WERI-Rb-1 (cell line): Measurements from ENCODE around the gene VPS35L.
"Not testable (repeated sequence)": the region's sequence is repeated elsewhere in the genome, so short reads cannot be mapped to it uniquely, and the experiment has no call there.

Source experiments
- DNase-seq: peaks from one replicate; pipeline ENCODE4 v3.0.0-alpha.2; 2020
- H3K27ac ChIP-seq: fragments of 250-450 bp; sonication (Bioruptor Pico); 2 replicates; pipeline ENCODE4 v1.5.1; 2020; ENCODE audit warnings: mild to moderate bottlenecking, moderate library complexity
- H3K27me3 ChIP-seq: fragments of 250-450 bp; sonication (Bioruptor Pico); 2 replicates; pipeline ENCODE4 v1.5.1; 2021; ENCODE audit warnings: mild to moderate bottlenecking, low read depth, moderate library complexity; ENCODE audit not compliant: insufficient read depth, severe bottlenecking
- H3K36me3 ChIP-seq: fragments of 250-450 bp; sonication (Bioruptor Pico); 2 replicates; pipeline ENCODE4 v1.5.1; 2020; ENCODE audit warnings: mild to moderate bottlenecking, moderate library complexity
- H3K4me3 ChIP-seq: 2 replicates; pipeline ENCODE4 v1.5.1; 2011; ENCODE audit warnings: low read depth, mild to moderate bottlenecking, control low read depth, low read length
- H3K9me3 ChIP-seq: fragments of 250-450 bp; sonication (Bioruptor Pico); 2 replicates; pipeline ENCODE4 v1.5.1; 2021; ENCODE audit warnings: mild to moderate bottlenecking, moderate library complexity; ENCODE audit not compliant: severe bottlenecking
- TF ChIP-seq, protein P1 (sequence below): IDR thresholded peaks from 2 replicates; pipeline ENCODE4 v1.5.1; 2011; ENCODE audit warnings: low read depth, mild to moderate bottlenecking, control low read depth, inconsistent platforms, low read length

The VPS35L gene

DNA sequence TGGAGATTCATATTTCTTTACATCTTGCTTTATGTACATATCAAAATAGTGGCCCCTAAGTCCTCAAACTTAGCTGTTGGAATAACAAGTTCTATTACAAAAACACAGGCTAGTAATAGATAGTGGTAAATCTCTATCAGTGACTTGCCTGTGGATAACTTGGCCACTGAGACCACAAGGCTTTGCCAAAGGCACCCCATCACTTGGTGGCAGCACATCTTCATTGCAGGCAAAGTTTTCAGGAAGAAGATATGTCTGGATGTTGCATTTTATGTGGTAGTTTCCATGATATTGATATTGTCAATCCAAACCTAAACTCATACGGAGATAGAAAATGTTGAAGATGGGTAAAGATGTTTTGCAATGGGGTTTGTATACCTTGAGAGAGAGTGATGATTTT, 104.1 kb downstream of the VPS35L start:
- Histone ChIP-seq H3K27me3 (no peaks in the 10 kb centered on the region), H3K4me3 (no peak overlapping the region), H3K27ac (no peak overlapping the region), H3K9me3 (no peaks in the 10 kb centered on the region), H3K36me3 (peaks cover 5% of the 10 kb centered on the region; the same call in 1 of the 2 replicates)
- TF ChIP-seq, protein P1, sequence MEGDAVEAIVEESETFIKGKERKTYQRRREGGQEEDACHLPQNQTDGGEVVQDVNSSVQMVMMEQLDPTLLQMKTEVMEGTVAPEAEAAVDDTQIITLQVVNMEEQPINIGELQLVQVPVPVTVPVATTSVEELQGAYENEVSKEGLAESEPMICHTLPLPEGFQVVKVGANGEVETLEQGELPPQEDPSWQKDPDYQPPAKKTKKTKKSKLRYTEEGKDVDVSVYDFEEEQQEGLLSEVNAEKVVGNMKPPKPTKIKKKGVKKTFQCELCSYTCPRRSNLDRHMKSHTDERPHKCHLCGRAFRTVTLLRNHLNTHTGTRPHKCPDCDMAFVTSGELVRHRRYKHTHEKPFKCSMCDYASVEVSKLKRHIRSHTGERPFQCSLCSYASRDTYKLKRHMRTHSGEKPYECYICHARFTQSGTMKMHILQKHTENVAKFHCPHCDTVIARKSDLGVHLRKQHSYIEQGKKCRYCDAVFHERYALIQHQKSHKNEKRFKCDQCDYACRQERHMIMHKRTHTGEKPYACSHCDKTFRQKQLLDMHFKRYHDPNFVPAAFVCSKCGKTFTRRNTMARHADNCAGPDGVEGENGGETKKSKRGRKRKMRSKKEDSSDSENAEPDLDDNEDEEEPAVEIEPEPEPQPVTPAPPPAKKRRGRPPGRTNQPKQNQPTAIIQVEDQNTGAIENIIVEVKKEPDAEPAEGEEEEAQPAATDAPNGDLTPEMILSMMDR, result no peak
- DNase-seq, result no peak

GRCh38 chr16:19660432-19660831, 104.9 kb downstream of the VPS35L start:
- peaks cover 5% of the 10 kb centered on the region; the same call in 1 of the 2 replicates for H3K36me3 ChIP-seq

GRCh38 chr16:19662351-19662750, 106.8 kb downstream of the VPS35L start:
- Histone ChIP-seq H3K27ac (no peak overlapping the region), H3K4me3 (no peak overlapping the region), H3K36me3 (peaks cover 5% of the 10 kb centered on the region; the same call in 1 of the 2 replicates), H3K27me3 (no peaks in the 10 kb centered on the region), H3K9me3 (no peaks in the 10 kb centered on the region)
- DNase-seq, result no peak
- TF ChIP-seq, protein P1, result no peak

More at GRCh38 chr16:19660432-19660831, 104.9 kb downstream of the VPS35L start:
- DNase-seq, result no peak
- no peak overlapping the region for H3K27ac ChIP-seq
- no peaks in the 10 kb centered on the region for H3K9me3 ChIP-seq
- TF ChIP-seq, protein P1, result no peak
- H3K27me3 ChIP-seq, result no peaks in the 10 kb centered on the region
- H3K4me3 ChIP-seq, result no peak overlapping the region

- TF ChIP-seq, protein P1, result no peak
- no peak for DNase-seq
- H3K4me3 ChIP-seq, result no peak overlapping the region
- H3K27me3 ChIP-seq, result no peaks in the 10 kb centered on the region
- H3K9me3 ChIP-seq, result no peaks in the 10 kb centered on the region
- H3K27ac ChIP-seq, result no peak overlapping the region
- peaks cover 5% of the 10 kb centered on the region; the same call in 1 of the 2 replicates for H3K36me3 ChIP-seq
Measured at GRCh38 chr16:19664166-19664565, 108.7 kb downstream of the VPS35L start.

DNA sequence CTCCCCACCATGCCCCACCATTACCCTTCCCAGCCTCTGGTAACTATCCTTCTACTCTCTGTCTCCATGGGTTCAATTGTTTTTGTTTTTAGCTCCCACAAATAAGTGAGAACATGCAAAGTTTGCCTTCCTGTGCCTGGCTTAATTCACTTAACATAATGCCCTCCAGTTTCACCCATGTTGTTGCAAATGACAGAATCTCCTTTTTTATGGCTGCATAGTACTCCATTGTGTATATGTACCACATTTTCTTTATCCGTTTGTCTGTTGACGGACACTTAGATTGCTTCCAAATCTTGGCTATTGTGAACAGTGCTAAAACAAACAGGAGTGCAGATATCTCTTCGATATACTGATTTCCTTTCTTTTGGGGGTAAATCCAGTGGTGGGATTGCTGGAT, 109.8 kb downstream of the VPS35L start:
- not testable (repeated sequence) for H3K36me3 ChIP-seq, DNase-seq, H3K27me3 ChIP-seq, H3K9me3 ChIP-seq, H3K27ac ChIP-seq, H3K4me3 ChIP-seq

DNA sequence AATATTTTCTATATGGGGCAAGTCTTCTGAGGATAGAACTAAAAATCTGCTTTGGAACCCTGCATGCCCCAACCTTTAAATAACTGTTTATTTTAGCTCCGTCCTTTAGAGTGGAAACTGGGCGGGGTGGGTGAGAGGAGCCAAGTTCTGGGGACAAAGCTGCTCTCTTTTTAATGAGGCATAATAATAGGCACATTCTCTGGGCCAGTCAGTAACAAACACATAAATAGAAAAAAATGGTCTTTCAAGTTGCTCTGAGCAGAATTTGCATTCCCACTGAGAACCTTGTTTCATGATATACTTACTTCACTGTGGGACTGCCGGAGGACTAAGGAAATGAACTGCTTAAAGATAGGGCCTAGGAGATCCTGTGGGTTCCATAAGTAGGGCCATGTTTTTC, 111.0 kb downstream of the VPS35L start:
- H3K36me3 ChIP-seq, result peaks cover 5% of the 10 kb centered on the region; the same call in 1 of the 2 replicates
- no peak overlapping the region for H3K4me3 ChIP-seq
- no peak for DNase-seq
- H3K9me3 ChIP-seq, result no peaks in the 10 kb centered on the region
- TF ChIP-seq, protein P1, result no peak
- no peak overlapping the region for H3K27ac ChIP-seq
- H3K27me3 ChIP-seq, result no peaks in the 10 kb centered on the region
